ENCODE data around the gene DCLK1. TPM values are rescaled to one million over a fixed set of nuclear protein-coding genes. Genes with fewer than 3 reads are reported as not detected.

Gene DCLK1
- total RNA-seq, 2 donors from 2014 or later, result 2.6 to 8.6 TPM

GRCh38 chr13:36055366-36055765, 75.8 kb downstream of the DCLK1 start:
- no peaks in the 10 kb centered on the region for H3K27me3 ChIP-seq
- intact Hi-C loops (cut with DNase I), result no loop called here
- no peaks in the 10 kb centered on the region for H3K9me3 ChIP-seq
- TF ChIP-seq CTCF (IDR thresholded peaks at IDR 0.05) (no peak), POLR2A (IDR thresholded peaks at IDR 0.05) (no peak)
- no peaks in the 10 kb centered on the region for H3K36me3 ChIP-seq (replicated peaks in 1 of 2; ENCODE audit: insufficient read depth in 1 of 2, low read depth in 2 of 2)
- no peak overlapping the region for H3K4me3 ChIP-seq
- no peaks in the 10 kb centered on the region for H3K4me1 ChIP-seq
- no peak overlapping the region for H3K27ac ChIP-seq
- DNase-seq (no peak), ATAC-seq (no peak)
- WGBS, 2 donors, result 70 to 74% methylated on average over 4 of the region's 4 CpGs

- H3K9me3 ChIP-seq, result no peaks in the 10 kb centered on the region
- DNase-seq (no peak), ATAC-seq (no peak)
- H3K4me1 ChIP-seq, result no peaks in the 10 kb centered on the region
- no peak overlapping the region for H3K4me3 ChIP-seq
- H3K36me3 ChIP-seq (replicated peaks in 1 of 2; ENCODE audit: insufficient read depth in 1 of 2, low read depth in 2 of 2), result no peaks in the 10 kb centered on the region
- TF ChIP-seq CTCF (IDR thresholded peaks at IDR 0.05) (no peak), POLR2A (IDR thresholded peaks at IDR 0.05) (no peak)
- WGBS, 2 donors, result 36 to 53% methylated on average over 2 of the region's 2 CpGs
- intact Hi-C loops (cut with DNase I), result no loop called here
- H3K27me3 ChIP-seq, result no peaks in the 10 kb centered on the region
- no peak overlapping the region for H3K27ac ChIP-seq
These were observed 77.1 kb downstream of the DCLK1 start for GRCh38 chr13:36054041-36054440.

GRCh38 chr13:36051082-36051481, 80.1 kb downstream of the DCLK1 start:
- 67 to 69% methylated on average over 1 of the region's 1 CpG for WGBS, 2 donors
- H3K27me3 ChIP-seq, result no peaks in the 10 kb centered on the region
- intact Hi-C loops (cut with DNase I), result no loop called here
- no peak for TF ChIP-seq POLR2A (IDR thresholded peaks at IDR 0.05)
- TF ChIP-seq CTCF (IDR thresholded peaks at IDR 0.05), result no peak
- no peaks in the 10 kb centered on the region for H3K9me3 ChIP-seq
- H3K27ac ChIP-seq, result no peak overlapping the region
- ATAC-seq, result no peak
- no peaks in the 10 kb centered on the region for H3K36me3 ChIP-seq (replicated peaks in 1 of 2; ENCODE audit: insufficient read depth in 1 of 2, low read depth in 2 of 2)
- no peaks in the 10 kb centered on the region for H3K4me1 ChIP-seq
- DNase-seq, result no peak
- no peak overlapping the region for H3K4me3 ChIP-seq

- no peak for ATAC-seq
These were observed 84.5 kb downstream of the DCLK1 start for GRCh38 chr13:36046672-36047071.

More at GRCh38 chr13:36046672-36047071, 84.5 kb downstream of the DCLK1 start:
- H3K27ac ChIP-seq, result no peak overlapping the region
- TF ChIP-seq CTCF (IDR thresholded peaks at IDR 0.05) (no peak), POLR2A (IDR thresholded peaks at IDR 0.05) (no peak)
- no peaks in the 10 kb centered on the region for H3K27me3 ChIP-seq
- WGBS, 2 donors, result 41 to 48% methylated on average over 3 of the region's 3 CpGs
- no peak for DNase-seq
- H3K4me3 ChIP-seq, result no peak overlapping the region
- intact Hi-C loops (cut with DNase I), result no loop called here
- no peaks in the 10 kb centered on the region for H3K9me3 ChIP-seq
- no peaks in the 10 kb centered on the region for H3K4me1 ChIP-seq
- no peaks in the 10 kb centered on the region for H3K36me3 ChIP-seq (replicated peaks in 1 of 2; ENCODE audit: insufficient read depth in 1 of 2, low read depth in 2 of 2)

Data from body of pancreas (tissue), 4 donors.